Fibroblast of the aortic adventitia (primary cell): Measurements from ENCODE around the gene RCOR1. TPM values are rescaled to one million over a fixed set of nuclear protein-coding genes. Genes with fewer than 3 reads are reported as not detected.

Source experiments
- DNase-seq: peaks from one replicate; pipeline ENCODE4 v3.0.0-alpha.2; 2010; ENCODE audit warnings: low read depth
- H3K4me3 ChIP-seq: 2 replicates; pipeline ENCODE4 v1.5.1; 2011; ENCODE audit warnings: low read depth, mild to moderate bottlenecking, control low read depth, low read length, moderate library complexity
- total RNA-seq: library from RNA; depleted of rRNA; stranded (reverse); fragments of >200 nt; gene quantifications from 2 replicates; pipeline ENCODE4 v1.2.3, GENCODE V29; 2012; ENCODE audit warnings: low replicate concordance
- TF ChIP-seq, protein P1 (sequence below): IDR thresholded peaks from 2 replicates; pipeline ENCODE4 v1.5.1; 2011; ENCODE audit warnings: mild to moderate bottlenecking, low read length, control low read depth, inconsistent platforms; ENCODE audit not compliant: insufficient read depth

The RCOR1 gene
- total RNA-seq, 1 donor: 12.5 TPM

DNA sequence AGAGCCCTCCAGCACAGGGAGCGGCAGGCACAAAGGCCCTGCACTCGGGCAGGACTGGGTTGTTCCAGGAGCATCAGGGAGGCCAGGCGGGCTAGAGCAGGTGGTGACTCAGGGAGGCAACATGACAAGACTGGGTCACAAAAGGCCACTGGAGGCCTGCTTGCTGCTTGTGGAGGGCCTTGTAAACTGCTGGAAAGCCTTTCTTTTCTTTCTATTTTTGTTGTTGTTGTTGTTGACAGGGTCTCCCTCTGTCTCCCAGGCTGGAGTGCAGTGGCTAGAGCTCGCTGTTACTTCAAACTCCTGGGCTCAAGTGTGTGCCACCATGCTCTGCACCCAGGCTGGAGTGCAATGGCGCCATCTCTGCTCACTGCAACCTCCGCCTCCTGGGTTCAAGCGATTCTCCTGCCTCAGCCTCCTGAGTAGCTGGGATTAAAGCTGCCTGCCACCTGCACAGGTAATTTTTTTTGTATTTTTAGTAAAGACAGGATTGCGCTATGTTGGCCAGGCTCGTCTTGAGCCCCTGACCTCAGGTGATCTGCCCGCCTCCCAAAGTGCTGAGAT, 11.8 kb upstream of the RCOR1 start:
- TF ChIP-seq, protein P1, sequence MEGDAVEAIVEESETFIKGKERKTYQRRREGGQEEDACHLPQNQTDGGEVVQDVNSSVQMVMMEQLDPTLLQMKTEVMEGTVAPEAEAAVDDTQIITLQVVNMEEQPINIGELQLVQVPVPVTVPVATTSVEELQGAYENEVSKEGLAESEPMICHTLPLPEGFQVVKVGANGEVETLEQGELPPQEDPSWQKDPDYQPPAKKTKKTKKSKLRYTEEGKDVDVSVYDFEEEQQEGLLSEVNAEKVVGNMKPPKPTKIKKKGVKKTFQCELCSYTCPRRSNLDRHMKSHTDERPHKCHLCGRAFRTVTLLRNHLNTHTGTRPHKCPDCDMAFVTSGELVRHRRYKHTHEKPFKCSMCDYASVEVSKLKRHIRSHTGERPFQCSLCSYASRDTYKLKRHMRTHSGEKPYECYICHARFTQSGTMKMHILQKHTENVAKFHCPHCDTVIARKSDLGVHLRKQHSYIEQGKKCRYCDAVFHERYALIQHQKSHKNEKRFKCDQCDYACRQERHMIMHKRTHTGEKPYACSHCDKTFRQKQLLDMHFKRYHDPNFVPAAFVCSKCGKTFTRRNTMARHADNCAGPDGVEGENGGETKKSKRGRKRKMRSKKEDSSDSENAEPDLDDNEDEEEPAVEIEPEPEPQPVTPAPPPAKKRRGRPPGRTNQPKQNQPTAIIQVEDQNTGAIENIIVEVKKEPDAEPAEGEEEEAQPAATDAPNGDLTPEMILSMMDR: no peak
- no peak overlapping the region for H3K4me3 ChIP-seq
- no peak for DNase-seq

DNA sequence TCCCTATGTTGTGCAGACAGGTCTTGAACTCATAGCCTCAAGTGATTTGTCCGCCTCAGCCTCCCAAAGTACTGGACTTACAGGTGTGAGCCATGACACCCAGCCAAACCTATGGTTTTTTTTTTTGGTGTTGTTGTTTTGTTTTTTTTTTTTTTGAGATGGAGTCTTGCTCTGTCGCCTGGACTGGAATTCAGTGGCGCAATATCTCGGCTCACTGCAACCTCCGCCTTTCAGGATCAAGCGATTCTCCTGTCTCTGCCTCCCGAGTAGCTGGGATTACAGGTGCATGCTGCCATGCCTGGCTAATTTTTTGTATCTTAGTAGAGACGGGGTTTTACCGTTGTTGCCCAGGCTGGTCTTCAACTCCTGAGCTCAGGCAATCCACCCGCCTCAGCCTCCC, 11.3 kb upstream of the RCOR1 start:
- TF ChIP-seq, protein P1: no peak
- DNase-seq: no peak
- no peak overlapping the region for H3K4me3 ChIP-seq

DNA sequence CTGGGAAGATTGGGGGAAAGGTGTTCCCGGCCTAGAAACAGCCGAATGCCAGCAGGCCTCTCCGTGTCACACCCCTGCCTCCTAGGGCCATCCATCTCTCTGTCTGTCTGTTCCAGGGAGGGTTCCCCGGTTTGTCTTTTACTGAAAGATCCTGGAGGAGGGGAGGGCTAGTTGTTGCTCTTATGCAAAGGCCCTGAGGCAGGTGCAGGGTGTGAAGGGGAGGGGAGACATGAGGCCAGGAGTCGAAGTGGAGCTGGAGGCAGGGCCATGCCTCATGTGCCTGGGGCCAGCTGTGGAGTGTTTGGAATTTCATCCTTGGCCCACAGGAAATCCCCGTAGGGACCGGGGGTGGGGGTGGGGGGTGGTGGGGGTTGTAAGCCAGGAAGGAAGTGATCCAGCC, 8.7 kb upstream of the RCOR1 start:
- DNase-seq: no peak
- TF ChIP-seq, protein P1: no peak
- no peak overlapping the region for H3K4me3 ChIP-seq

DNA sequence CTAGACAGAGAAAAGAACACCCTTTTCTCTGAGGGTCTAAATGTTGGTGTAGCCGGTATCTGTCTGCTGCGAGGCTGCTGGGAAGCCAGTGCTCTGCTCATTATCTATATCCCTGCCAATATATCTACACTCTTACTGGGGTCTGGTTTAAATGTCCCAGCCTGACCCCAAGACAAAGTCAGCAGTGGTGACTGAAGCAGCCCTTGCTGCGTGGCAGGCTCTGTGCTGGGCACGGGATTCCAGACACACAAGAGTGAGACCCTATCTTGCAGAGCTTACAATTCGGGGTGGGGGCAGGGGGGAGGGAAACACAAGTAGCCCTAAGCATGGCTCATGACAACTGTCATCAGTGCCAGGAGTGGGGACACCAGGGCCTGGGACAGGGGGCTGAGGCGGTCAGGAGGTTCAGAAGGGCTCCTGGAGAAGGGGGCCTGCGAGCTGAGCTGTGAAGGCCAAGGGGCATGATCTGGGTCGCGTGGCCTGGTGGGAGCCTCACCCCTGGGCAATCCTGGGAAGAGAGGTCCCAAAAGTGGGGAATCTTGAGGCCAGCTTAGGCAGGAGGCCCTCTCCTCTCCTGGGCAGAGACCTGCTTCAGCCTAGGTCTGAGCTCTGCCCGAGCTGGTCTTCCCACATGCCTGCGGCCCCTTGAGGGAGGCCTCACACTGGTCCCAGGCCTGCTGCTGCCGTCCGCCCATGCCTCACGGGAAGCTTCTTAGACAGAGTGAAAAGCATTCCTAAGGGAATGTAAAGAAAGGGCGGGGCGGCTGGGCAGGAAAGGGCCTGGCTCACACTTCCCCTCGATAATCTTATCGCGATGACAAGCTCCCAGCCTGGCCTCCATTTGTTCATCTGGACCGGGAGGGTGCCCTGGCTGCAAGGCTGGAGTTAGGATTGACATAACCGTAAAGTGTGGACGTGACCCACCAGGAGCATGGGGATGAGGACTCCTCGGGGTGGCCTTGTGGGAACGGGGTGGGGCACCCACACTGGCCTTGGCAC, 7.3 kb upstream of the RCOR1 start:
- peak; percentile 40 for DNase-seq
- no peak overlapping the region for H3K4me3 ChIP-seq
- TF ChIP-seq, protein P1: no peak

DNA sequence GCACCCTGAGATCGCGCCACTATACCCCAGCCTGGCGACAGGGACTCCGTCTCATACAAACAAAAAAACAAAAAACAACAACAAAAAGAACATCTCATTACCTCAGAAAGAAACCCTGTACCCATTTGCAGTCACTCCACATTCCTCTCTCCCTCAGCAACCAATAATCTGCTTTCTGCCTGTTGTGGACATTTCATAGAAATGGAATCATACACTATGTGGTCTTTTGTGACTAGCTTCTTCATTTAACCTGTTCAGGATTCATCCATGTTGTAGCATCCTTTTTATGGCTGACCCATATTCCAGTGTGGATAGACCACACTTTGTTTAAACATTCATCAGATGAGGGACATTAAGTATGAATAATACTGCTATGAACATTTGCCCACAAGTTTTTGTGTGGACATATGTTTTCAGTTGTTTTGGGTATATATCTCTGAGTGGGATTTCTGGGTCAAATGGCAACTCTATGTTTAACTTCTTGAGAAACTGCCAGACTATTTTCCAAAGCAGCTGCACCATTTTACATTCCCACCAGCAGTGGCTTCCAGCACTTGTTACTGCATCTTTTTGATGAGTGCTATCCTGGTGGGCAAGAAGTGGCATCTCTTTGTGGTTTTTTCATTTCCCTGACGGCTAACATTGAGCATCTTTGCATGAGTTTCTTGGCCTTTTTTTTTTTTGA, 5.9 kb upstream of the RCOR1 start:
- DNase-seq: peak; percentile 48
- no peak overlapping the region for H3K4me3 ChIP-seq
- TF ChIP-seq, protein P1: no peak

DNA sequence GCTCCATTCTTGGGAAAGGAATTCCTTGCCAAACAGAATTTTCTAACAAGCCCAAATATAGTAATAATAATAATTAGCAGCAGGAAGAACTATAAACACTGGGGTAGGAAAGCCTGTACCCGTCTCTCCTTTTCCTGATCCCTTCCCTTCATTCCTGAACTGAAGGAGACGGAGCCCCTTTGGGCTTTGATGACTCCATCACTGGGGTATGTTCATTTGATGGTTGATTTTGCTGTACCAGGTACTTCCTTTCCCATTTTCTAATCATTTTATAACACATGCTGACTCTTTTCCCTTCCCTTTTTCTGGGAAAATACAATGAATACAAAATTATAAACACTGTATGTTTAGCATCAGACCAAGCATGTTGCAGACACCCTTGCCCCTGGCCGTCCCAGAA, 3.6 kb upstream of the RCOR1 start:
- H3K4me3 ChIP-seq: no peak overlapping the region
- TF ChIP-seq, protein P1: no peak
- DNase-seq: no peak
